ENCODE measurements around the gene MDFIC. TPM values are rescaled to one million over a fixed set of nuclear protein-coding genes. Genes with fewer than 3 reads are reported as not detected.

The MDFIC gene
- total and polyA plus RNA-seq, 2 donors (not counting 1 experiment from before 2014, with no cell fraction given): 19.6 to 66.1 TPM

DNA sequence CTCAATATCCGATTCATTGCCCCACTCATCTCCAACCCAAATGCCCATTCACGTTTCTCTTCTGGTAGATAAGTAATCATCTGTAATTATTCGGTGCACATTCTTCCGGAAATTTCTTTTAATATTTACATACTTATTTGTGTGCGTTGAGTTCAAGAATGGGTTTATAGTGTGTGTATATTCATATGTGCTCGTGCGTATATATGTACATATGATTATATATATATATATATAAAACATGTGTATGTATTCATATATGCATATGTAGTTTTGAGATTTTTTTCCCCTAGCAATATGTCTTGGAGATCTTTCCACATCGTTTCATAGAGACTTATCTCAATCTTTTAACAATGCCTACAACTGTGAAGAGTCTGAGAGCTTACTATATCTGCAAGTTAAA lies 118.2 kb downstream of the MDFIC start:
- no peak for DNase-seq
- Histone ChIP-seq H3K4me3 (ENCODE audit: control extremely low read depth in 1 of 5, extremely low read depth in 1 of 5, insufficient read depth in 1 of 5, low read depth in 2 of 5, low read length in 4 of 5) (no peak overlapping the region), H3K9me3 (ENCODE audit: control extremely low read depth in 1 of 3, control insufficient read depth in 2 of 3, insufficient read depth in 1 of 3, low read length in 2 of 3) (no peaks in the 10 kb centered on the region), H2AFZ (ENCODE audit: insufficient read depth, low read depth, low read length, poor library complexity, severe bottlenecking) (no peak overlapping the region), H3K9ac (ENCODE audit: low read length) (no peak overlapping the region), H3K27ac (ENCODE audit: low read length in 2 of 2) (no peak overlapping the region), H3K4me2 (replicated peaks; ENCODE audit: low read depth, low read length, poor library complexity, severe bottlenecking) (no peak overlapping the region), H3K79me2 (ENCODE audit: control insufficient read depth, insufficient read depth, low read length) (no peaks in the 10 kb centered on the region), H4K20me1 (ENCODE audit: control insufficient read depth, insufficient read depth, low read length, poor library complexity, severe bottlenecking) (no peaks in the 10 kb centered on the region), H3K4me1 (ENCODE audit: control insufficient read depth in 2 of 2, insufficient read depth in 2 of 2, low read length in 2 of 2) (no peaks in the 10 kb centered on the region), H3K27me3 (replicated peaks in 1 of 4; ENCODE audit: control extremely low read depth in 1 of 4, control insufficient read depth in 3 of 4, insufficient read depth in 4 of 4, low read length in 3 of 4) (no peaks in the 10 kb centered on the region), H3K36me3 (replicated peaks in 1 of 2; ENCODE audit: control extremely low read depth in 1 of 2, control insufficient read depth in 1 of 2, extremely low read depth in 1 of 2, insufficient read depth in 2 of 2, low read length in 1 of 2) (no peaks in the 10 kb centered on the region)
- peaks cover 6% of the 10 kb centered on the region for H3K4me1 Mint-ChIP-seq
- no peaks in the 10 kb centered on the region for H3K9me3 Mint-ChIP-seq (ENCODE audit: insufficient read depth)
- ChIA-PET CTCF (no interaction called here), POLR2A (no interaction called here)
- no peak for ATAC-seq (ENCODE audit: low read depth)
- H3K4me3 Mint-ChIP-seq: no peak overlapping the region
- intact Hi-C loops (cut with micrococcal nuclease): no loop called here
- no peaks in the 10 kb centered on the region for H3K27me3 Mint-ChIP-seq
- TF ChIP-seq EZH2 (IDR thresholded peaks at IDR 0.05; ENCODE audit: borderline replicate concordance, insufficient read depth, low read depth, low read length, poor library complexity, severe bottlenecking) (no peak), CTCF (IDR thresholded peaks at IDR 0.05) (no peak)
- no peak overlapping the region for H3K27ac Mint-ChIP-seq
- WGBS (ENCODE audit: insufficient coverage): no CpG with 5 or more reads among the region's 8 CpGs

DNA sequence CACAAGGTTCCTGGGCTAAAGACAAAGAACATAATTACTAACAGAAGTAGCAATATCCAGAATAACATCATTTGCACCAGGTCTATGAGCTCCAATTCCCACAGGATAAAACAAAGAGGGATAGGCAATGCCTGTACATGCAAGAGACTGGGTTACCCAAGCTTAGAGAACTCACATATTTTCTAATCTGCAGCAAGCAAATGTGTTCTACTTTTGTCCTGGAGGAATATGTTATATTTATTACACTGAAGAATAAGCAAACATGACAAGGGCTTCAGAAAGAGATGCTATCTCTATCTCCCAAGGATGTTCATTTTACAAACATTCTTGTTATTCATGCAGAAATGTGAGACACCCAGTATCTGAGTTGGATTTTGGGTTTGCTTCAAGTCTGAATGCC lies 118.6 kb downstream of the MDFIC start:
- no peak overlapping the region for H3K4me3 Mint-ChIP-seq
- H3K27me3 ChIP-seq (replicated peaks in 1 of 4; ENCODE audit: control extremely low read depth in 1 of 4, control insufficient read depth in 3 of 4, insufficient read depth in 4 of 4, low read length in 3 of 4): no peaks in the 10 kb centered on the region

More for the DNA sequence above, 118.6 kb downstream of the MDFIC start:
- Histone ChIP-seq H4K20me1 (ENCODE audit: control insufficient read depth, insufficient read depth, low read length, poor library complexity, severe bottlenecking) (no peaks in the 10 kb centered on the region), H3K4me1 (ENCODE audit: control insufficient read depth in 2 of 2, insufficient read depth in 2 of 2, low read length in 2 of 2) (no peaks in the 10 kb centered on the region), H2AFZ (ENCODE audit: insufficient read depth, low read depth, low read length, poor library complexity, severe bottlenecking) (no peak overlapping the region), H3K79me2 (ENCODE audit: control insufficient read depth, insufficient read depth, low read length) (no peaks in the 10 kb centered on the region), H3K4me3 (ENCODE audit: control extremely low read depth in 1 of 5, extremely low read depth in 1 of 5, insufficient read depth in 1 of 5, low read depth in 2 of 5, low read length in 4 of 5) (no peak overlapping the region), H3K36me3 (replicated peaks in 1 of 2; ENCODE audit: control extremely low read depth in 1 of 2, control insufficient read depth in 1 of 2, extremely low read depth in 1 of 2, insufficient read depth in 2 of 2, low read length in 1 of 2) (no peaks in the 10 kb centered on the region), H3K9me3 (ENCODE audit: control extremely low read depth in 1 of 3, control insufficient read depth in 2 of 3, insufficient read depth in 1 of 3, low read length in 2 of 3) (no peaks in the 10 kb centered on the region), H3K9ac (ENCODE audit: low read length) (no peak overlapping the region), H3K4me2 (replicated peaks; ENCODE audit: low read depth, low read length, poor library complexity, severe bottlenecking) (no peak overlapping the region), H3K27ac (ENCODE audit: low read length in 2 of 2) (no peak overlapping the region)
- intact Hi-C loops (cut with micrococcal nuclease): no loop called here
- DNase-seq (no peak), ATAC-seq (ENCODE audit: low read depth) (no peak)
- TF ChIP-seq EZH2 (IDR thresholded peaks at IDR 0.05; ENCODE audit: borderline replicate concordance, insufficient read depth, low read depth, low read length, poor library complexity, severe bottlenecking) (no peak), CTCF (IDR thresholded peaks at IDR 0.05) (no peak)
- CTCF ChIA-PET: interaction anchor here (0.6 kb wide), 1 partner anchor 64 kb away, joined by 4 read pairs; no protein-coding TSS in a partner anchor
- Mint-ChIP-seq H3K27ac (no peak overlapping the region), H3K4me1 (peaks cover 6% of the 10 kb centered on the region), H3K27me3 (no peaks in the 10 kb centered on the region), H3K9me3 (ENCODE audit: insufficient read depth) (no peaks in the 10 kb centered on the region)
- POLR2A ChIA-PET: no interaction called here

All from B cell (primary cell).